HEK293 (cell line): ENCODE measurements around the gene PRSS56.

ENCODE experiments used
- CTCF ChIA-PET: fragments of 350-600 bp; formaldehyde crosslinking; extraction: SDS; loops from one replicate; lab custom pipeline; 2021; ENCODE audit warnings: antibody characterized with exemption; lab: Yijun Ruan, JAX
- POLR2A ChIA-PET: fragments of 300-600 bp; formaldehyde crosslinking; extraction: SDS; loops from one replicate; lab custom pipeline; 2020; ENCODE audit warnings: antibody characterized with exemption, inconsistent platforms; lab: Yijun Ruan, JAX
- H3K27ac ChIP-seq: fragments of 200-500 bp; sonication (Bioruptor generic); 2 replicates; pipeline ENCODE4 v1.5.1; 2014; ENCODE audit warnings: low read depth, low read length, control low read depth, inconsistent platforms; ENCODE audit errors: extremely low read depth
- H3K36me3 ChIP-seq, 2 experiments: fragments of 200-500 bp in 1 of 2; sonication (Bioruptor generic) in 1 of 2; 1 replicate in 1 of 2; 2 replicates in 1 of 2; pipeline ENCODE4 v1.5.1; 2014 to 2017; ENCODE audit warnings: inconsistent platforms in 2 of 2, low read length in 2 of 2; ENCODE audit not compliant: control insufficient read depth in 2 of 2, insufficient read depth in 1 of 2
- H3K4me1 ChIP-seq: fragments of 200-500 bp; sonication (Bioruptor generic); 2 replicates; pipeline ENCODE4 v1.5.1; 2014; ENCODE audit warnings: mild to moderate bottlenecking, low read length, inconsistent platforms; ENCODE audit not compliant: control insufficient read depth, insufficient read depth
- H3K4me3 ChIP-seq: 2 replicates; pipeline ENCODE4 v1.5.1; 2011; ENCODE audit warnings: low read depth, mild to moderate bottlenecking, control low read depth, low read length, moderate library complexity
- H3K9me3 ChIP-seq: fragments of 200-500 bp; sonication (Bioruptor generic); 2 replicates; pipeline ENCODE4 v1.5.1; 2014; ENCODE audit warnings: low read depth, low read length, inconsistent platforms; ENCODE audit not compliant: control insufficient read depth, insufficient read depth
- FEZF1 ChIP-seq: fragments of 450-650 bp; formaldehyde crosslinking; IDR thresholded peaks from 2 replicates; pipeline ENCODE4 v1.5.1; 2016; ENCODE audit warnings: missing biosample characterization, missing genetic modification characterization
- KLF7 ChIP-seq: fragments of 450-650 bp; formaldehyde crosslinking; IDR thresholded peaks from 2 replicates; pipeline ENCODE4 v1.5.1; 2016; ENCODE audit warnings: missing biosample characterization, missing genetic modification characterization, borderline replicate concordance
- OVOL3 ChIP-seq: fragments of 450-650 bp; formaldehyde crosslinking; IDR thresholded peaks from 2 replicates; pipeline ENCODE4 v1.5.1; 2016; ENCODE audit warnings: missing biosample characterization, missing genetic modification characterization
- REST ChIP-seq: fragments of 450-650 bp; formaldehyde crosslinking; IDR thresholded peaks from 2 replicates; pipeline ENCODE4 v1.5.1; 2016; ENCODE audit warnings: missing biosample characterization, missing genetic modification characterization
- YY1 ChIP-seq: fragments of 450-650 bp; formaldehyde crosslinking; IDR thresholded peaks from 2 replicates; pipeline ENCODE4 v1.5.1; 2018; ENCODE audit warnings: missing biosample characterization, missing genetic modification characterization
- ZBTB21 ChIP-seq: fragments of 450-650 bp; formaldehyde crosslinking; IDR thresholded peaks from 2 replicates; pipeline ENCODE4 v1.5.1; 2017; ENCODE audit warnings: missing biosample characterization, missing genetic modification characterization
- ZBTB6 ChIP-seq: fragments of 450-650 bp; formaldehyde crosslinking; IDR thresholded peaks from 2 replicates; pipeline ENCODE4 v1.5.1; 2017; ENCODE audit warnings: missing biosample characterization, missing genetic modification characterization
- ZEB2 ChIP-seq: fragments of 450-650 bp; formaldehyde crosslinking; IDR thresholded peaks from 2 replicates; pipeline ENCODE4 v1.5.1; 2016; ENCODE audit warnings: missing biosample characterization, missing genetic modification characterization
- ZFP41 ChIP-seq: fragments of 450-650 bp; formaldehyde crosslinking; IDR thresholded peaks from 2 replicates; pipeline ENCODE4 v1.5.1; 2016; ENCODE audit warnings: missing biosample characterization, missing genetic modification characterization, borderline replicate concordance
- ZIC2 ChIP-seq: fragments of 450-650 bp; formaldehyde crosslinking; IDR thresholded peaks from 2 replicates; pipeline ENCODE4 v1.5.1; 2016; ENCODE audit warnings: missing biosample characterization, missing genetic modification characterization
- ZNF132 ChIP-seq: fragments of 450-650 bp; formaldehyde crosslinking; IDR thresholded peaks from 2 replicates; pipeline ENCODE4 v1.5.1; 2017; ENCODE audit warnings: missing biosample characterization, missing genetic modification characterization, borderline replicate concordance
- ZNF138 ChIP-seq: fragments of 450-650 bp; formaldehyde crosslinking; IDR thresholded peaks from 2 replicates; pipeline ENCODE4 v1.5.1; 2016; ENCODE audit warnings: missing biosample characterization, missing genetic modification characterization, borderline replicate concordance
- ZNF169 ChIP-seq: fragments of 450-650 bp; formaldehyde crosslinking; IDR thresholded peaks from 2 replicates; pipeline ENCODE4 v1.5.1; 2016; ENCODE audit warnings: missing biosample characterization, missing genetic modification characterization
- ZNF280D ChIP-seq: fragments of 450-650 bp; formaldehyde crosslinking; IDR thresholded peaks from 2 replicates; pipeline ENCODE4 v1.5.1; 2016; ENCODE audit warnings: missing biosample characterization, missing genetic modification characterization
- ZNF354C ChIP-seq: fragments of 450-650 bp; formaldehyde crosslinking; IDR thresholded peaks from 2 replicates; pipeline ENCODE4 v1.5.1; 2016; ENCODE audit warnings: missing biosample characterization, missing genetic modification characterization, low read depth, borderline replicate concordance
- ZNF366 ChIP-seq: fragments of 450-650 bp; formaldehyde crosslinking; conservative IDR thresholded peaks from 2 replicates; pipeline ENCODE4 v1.5.1; 2016; ENCODE audit warnings: missing biosample characterization, missing genetic modification characterization
- ZNF514 ChIP-seq: fragments of 450-650 bp; formaldehyde crosslinking; IDR thresholded peaks from 2 replicates; pipeline ENCODE4 v1.5.1; 2016; ENCODE audit warnings: missing biosample characterization, missing genetic modification characterization
- ZNF544 ChIP-seq: fragments of 450-650 bp; formaldehyde crosslinking; IDR thresholded peaks from 2 replicates; pipeline ENCODE4 v1.5.0; 2017; ENCODE audit warnings: missing biosample characterization, missing genetic modification characterization
- ZNF571 ChIP-seq: fragments of 450-650 bp; formaldehyde crosslinking; IDR thresholded peaks from 2 replicates; pipeline ENCODE4 v1.5.0; 2017; ENCODE audit warnings: missing biosample characterization, missing genetic modification characterization
- ZNF600 ChIP-seq: fragments of 450-650 bp; formaldehyde crosslinking; IDR thresholded peaks from 2 replicates; pipeline ENCODE4 v1.5.1; 2016; ENCODE audit warnings: missing biosample characterization, missing genetic modification characterization
- ZNF707 ChIP-seq: fragments of 450-650 bp; formaldehyde crosslinking; IDR thresholded peaks from 2 replicates; pipeline ENCODE4 v1.5.1; 2016; ENCODE audit warnings: missing biosample characterization, missing genetic modification characterization
- ZNF776 ChIP-seq: fragments of 450-650 bp; formaldehyde crosslinking; IDR thresholded peaks from 2 replicates; pipeline ENCODE4 v1.5.0; 2017; ENCODE audit warnings: missing biosample characterization, missing genetic modification characterization, borderline replicate concordance
- ZNF791 ChIP-seq: fragments of 450-650 bp; formaldehyde crosslinking; IDR thresholded peaks from 2 replicates; pipeline ENCODE4 v1.5.1; 2016; ENCODE audit warnings: missing biosample characterization, missing genetic modification characterization
- ZSCAN23 ChIP-seq: fragments of 450-650 bp; formaldehyde crosslinking; IDR thresholded peaks from 2 replicates; pipeline ENCODE4 v1.5.1; 2016; ENCODE audit warnings: missing biosample characterization, missing genetic modification characterization
- TF ChIP-seq, protein P1 (sequence below): fragments of 450-650 bp; formaldehyde crosslinking; IDR thresholded peaks from 2 replicates; pipeline ENCODE4 v1.5.1; 2017; ENCODE audit warnings: missing biosample characterization, missing genetic modification characterization
- TF ChIP-seq, protein P2 (sequence below): fragments of 450-650 bp; formaldehyde crosslinking; IDR thresholded peaks from 2 replicates; pipeline ENCODE4 v1.5.1; 2017; ENCODE audit warnings: missing biosample characterization, mild to moderate bottlenecking, missing genetic modification characterization, moderate library complexity

PRSS56 gene

GRCh38 chr2:232485348-232485756, 34.8 kb upstream of the PRSS56 start (continued):
- TF ChIP-seq, protein P1, sequence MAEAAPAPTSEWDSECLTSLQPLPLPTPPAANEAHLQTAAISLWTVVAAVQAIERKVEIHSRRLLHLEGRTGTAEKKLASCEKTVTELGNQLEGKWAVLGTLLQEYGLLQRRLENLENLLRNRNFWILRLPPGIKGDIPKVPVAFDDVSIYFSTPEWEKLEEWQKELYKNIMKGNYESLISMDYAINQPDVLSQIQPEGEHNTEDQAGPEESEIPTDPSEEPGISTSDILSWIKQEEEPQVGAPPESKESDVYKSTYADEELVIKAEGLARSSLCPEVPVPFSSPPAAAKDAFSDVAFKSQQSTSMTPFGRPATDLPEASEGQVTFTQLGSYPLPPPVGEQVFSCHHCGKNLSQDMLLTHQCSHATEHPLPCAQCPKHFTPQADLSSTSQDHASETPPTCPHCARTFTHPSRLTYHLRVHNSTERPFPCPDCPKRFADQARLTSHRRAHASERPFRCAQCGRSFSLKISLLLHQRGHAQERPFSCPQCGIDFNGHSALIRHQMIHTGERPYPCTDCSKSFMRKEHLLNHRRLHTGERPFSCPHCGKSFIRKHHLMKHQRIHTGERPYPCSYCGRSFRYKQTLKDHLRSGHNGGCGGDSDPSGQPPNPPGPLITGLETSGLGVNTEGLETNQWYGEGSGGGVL (tag by site-specific recombination), result no peak
- TF ChIP-seq OVOL3 (tag by site-specific recombination) (no peak), ZIC2 (no peak), REST (tag by site-specific recombination) (no peak), ZNF169 (tag by site-specific recombination) (no peak), ZNF366 (tag by site-specific recombination) (no peak)
- TF ChIP-seq, protein P2, sequence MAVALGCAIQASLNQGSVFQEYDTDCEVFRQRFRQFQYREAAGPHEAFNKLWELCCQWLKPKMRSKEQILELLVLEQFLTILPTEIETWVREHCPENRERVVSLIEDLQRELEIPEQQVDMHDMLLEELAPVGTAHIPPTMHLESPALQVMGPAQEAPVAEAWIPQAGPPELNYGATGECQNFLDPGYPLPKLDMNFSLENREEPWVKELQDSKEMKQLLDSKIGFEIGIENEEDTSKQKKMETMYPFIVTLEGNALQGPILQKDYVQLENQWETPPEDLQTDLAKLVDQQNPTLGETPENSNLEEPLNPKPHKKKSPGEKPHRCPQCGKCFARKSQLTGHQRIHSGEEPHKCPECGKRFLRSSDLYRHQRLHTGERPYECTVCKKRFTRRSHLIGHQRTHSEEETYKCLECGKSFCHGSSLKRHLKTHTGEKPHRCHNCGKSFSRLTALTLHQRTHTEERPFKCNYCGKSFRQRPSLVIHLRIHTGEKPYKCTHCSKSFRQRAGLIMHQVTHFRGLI, result no peak

DNA sequence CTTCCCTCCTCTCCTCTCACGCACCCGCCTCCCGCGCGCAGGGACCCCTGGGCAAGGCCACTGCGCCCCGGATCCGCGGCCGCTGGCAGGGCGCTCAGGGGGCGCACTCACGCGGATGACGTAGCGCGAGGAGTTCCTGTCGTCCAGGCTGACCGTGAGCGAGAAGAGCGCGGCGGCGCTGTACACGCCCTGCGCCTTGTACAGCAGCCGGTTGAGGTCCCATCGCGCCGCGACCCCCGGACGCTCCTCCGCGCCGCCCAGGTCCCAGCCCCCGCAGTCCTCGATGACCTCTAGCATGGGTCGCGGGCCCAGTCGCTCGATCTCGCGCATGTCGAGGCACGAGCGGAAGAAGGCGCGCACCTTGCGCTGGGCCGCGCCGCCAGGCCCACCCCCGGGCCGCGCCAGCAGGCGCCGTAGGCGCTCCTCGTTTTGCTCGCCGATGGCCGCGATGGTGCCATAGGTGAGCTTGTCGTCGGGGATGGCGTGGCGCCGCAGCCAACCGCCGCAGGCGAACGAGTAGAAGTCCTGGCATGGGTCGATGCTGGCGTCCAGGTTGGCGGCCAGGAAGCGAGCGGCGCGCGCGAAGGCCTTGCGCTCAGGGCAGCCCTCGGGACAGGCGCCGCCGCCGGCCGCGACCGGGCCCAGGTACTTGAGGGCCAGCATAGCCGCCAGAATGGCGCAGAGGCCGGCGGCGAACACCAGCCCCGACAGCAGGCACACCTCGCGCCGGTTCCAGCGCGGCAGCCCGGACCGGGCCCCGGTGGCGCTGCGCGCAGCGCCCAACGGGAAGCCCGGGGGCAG, 34.2 kb upstream of the PRSS56 start:
- Histone ChIP-seq H3K36me3 (peaks cover 0 to 8% of the 10 kb centered on the region in 2 experiments; a peak in 1 of 3 replicates), H3K4me1 (no peaks in the 10 kb centered on the region), H3K9me3 (no peaks in the 10 kb centered on the region), H3K27ac (no peak overlapping the region), H3K4me3 (no peak overlapping the region)
- CTCF ChIA-PET, result no interaction called here
- POLR2A ChIA-PET, result no interaction called here
- no peak for TF ChIP-seq ZNF776 (tag by site-specific recombination)
- no peak for TF ChIP-seq ZNF544
- no peak for TF ChIP-seq ZNF132 (tag by site-specific recombination)
- TF ChIP-seq ZEB2, result no peak
- no peak for TF ChIP-seq ZNF600 (tag by site-specific recombination)
- no peak for TF ChIP-seq FEZF1 (tag by site-specific recombination)
- TF ChIP-seq ZNF354C (tag by site-specific recombination), result no peak
- TF ChIP-seq KLF7, result no peak
- TF ChIP-seq ZNF791, result no peak
- no peak for TF ChIP-seq ZNF138
- TF ChIP-seq ZSCAN23 (tag by site-specific recombination), result no peak
- no peak for TF ChIP-seq ZNF571 (tag by site-specific recombination)
- TF ChIP-seq ZFP41 (tag by site-specific recombination), result no peak
- no peak for TF ChIP-seq YY1 (tag by site-specific recombination)
- no peak for TF ChIP-seq ZNF514 (tag by site-specific recombination)
- no peak for TF ChIP-seq ZBTB21 (tag by site-specific recombination)
- no peak for TF ChIP-seq ZNF280D (tag by site-specific recombination)
- TF ChIP-seq ZBTB6 (tag by site-specific recombination), result no peak
- no peak for TF ChIP-seq ZNF707
